Measurements from ENCODE around the gene ZNF497.

- no peak for TF ChIP-seq CTCF (IDR thresholded peaks at IDR 0.05; ENCODE audit: low read depth, low read length, poor library complexity, severe bottlenecking)
- TF ChIP-seq EZH2phosphoT487 (IDR thresholded peaks at IDR 0.05; ENCODE audit: borderline replicate concordance, low read length): no peak
Measured at GRCh38 chr19:58355215-58355796, 7.2 kb downstream of the ZNF497 start.
